Heart left ventricle (tissue), 16 donors: Measurements from ENCODE around the gene MMAA. TPM values are rescaled to one million over a fixed set of nuclear protein-coding genes. Genes with fewer than 3 reads are reported as not detected.
"Not testable (repeated sequence)": the region's sequence is repeated elsewhere in the genome, so short reads cannot be mapped to it uniquely, and the experiment has no call there.

Source experiments
- ATAC-seq, 4 donors: fragments of 200-7000 bp; cut with Tn5 transposase; one replicate each; pipeline ENCODE4 v1.9.1; 2020 to 2022; ENCODE audit warnings: moderate library complexity in 4 of 4, mild to moderate bottlenecking in 3 of 4, moderate number of reproducible peaks in 1 of 4
- DNase-seq, 5 donors: peaks; one replicate each; pipeline ENCODE4 v3.0.0-alpha.2; 2020
- H3K27ac ChIP-seq, 12 donors: fragments of 200-600 bp; sonication (generic) in 4 of 12; one replicate each; pipeline versions ENCODE4 v1.5.0 to v1.8.0; 2016 to 2022; ENCODE audit warnings: mild to moderate bottlenecking in 2 of 12
- H3K27me3 ChIP-seq, 9 donors: fragments of 200-600 bp; sonication (generic) in 2 of 9; one replicate each; pipeline versions ENCODE4 v1.5.1 to v1.8.0; 2016 to 2022; ENCODE audit warnings: mild to moderate bottlenecking in 3 of 9
- H3K36me3 ChIP-seq, 9 donors: fragments of 200-600 bp; sonication (generic) in 2 of 9; one replicate each; pipeline versions ENCODE4 v1.5.0 to v1.8.0; 2018 to 2022; ENCODE audit warnings: mild to moderate bottlenecking in 2 of 9
- H3K4me1 ChIP-seq, 12 donors: fragments of 200-600 bp; sonication (generic) in 4 of 12; one replicate each; pipeline versions ENCODE4 v1.5.0 to v1.8.0; 2016 to 2022; ENCODE audit warnings: mild to moderate bottlenecking in 3 of 12
- H3K4me3 ChIP-seq, 12 donors: fragments of 200-600 bp; sonication (generic) in 4 of 12; one replicate each; pipeline versions ENCODE4 v1.5.0 to v1.8.0; 2017 to 2022; ENCODE audit warnings: mild to moderate bottlenecking in 9 of 12, moderate library complexity in 4 of 12
- H3K9me3 ChIP-seq, 12 donors: fragments of 200-600 bp; sonication (generic) in 4 of 12; one replicate each; pipeline versions ENCODE4 v1.5.0 to v1.8.0; 2016 to 2022; ENCODE audit warnings: mild to moderate bottlenecking in 1 of 12
- POLR2A ChIP-seq, 2 donors: fragments of 450-650 bp; IDR thresholded peaks; one replicate each; pipeline ENCODE4 v1.6.1; 2017; ENCODE audit warnings: antibody characterized with exemption in 2 of 2, mild to moderate bottlenecking in 2 of 2, moderate library complexity in 2 of 2
- WGBS, 4 donors: extraction: QIAGEN DNeasy Blood & Tissue Kit in 2 of 4; methylation state at CpG; one replicate each; pipeline versions ENCODE4 v1.1.5 to v1.1.7; 2013 to 2018; 5-methylcytosine and 5-hydroxymethylcytosine counted together
- intact Hi-C, 10 donors: fragments of 100-400 bp; cut with DNase I; formaldehyde crosslinking; loops; one replicate each; pipeline versions ENCODE4 v1.11.1 to v1.14.2; 2022
- long read RNA-seq, 3 donors: library from polyadenylated mRNA; unstranded; transcript quantifications; one replicate each; pipeline ENCODE4 v2.0.0, GENCODE V29; 2020 to 2021
- polyA plus RNA-seq, 2 donors: library from polyadenylated mRNA; stranded (reverse); fragments of 200-250 nt; gene quantifications; one replicate each; pipeline ENCODE4 v1.2.3, GENCODE V29; 2013
- total RNA-seq, 9 donors: library from RNA; depleted of rRNA in 2 of 9; stranded (reverse); fragments of >200 nt in 2 of 9; fragmentation: NEBNext Ultra II Directional in 3 of 9; extraction: Animal tissue kit (Norgen Biotek cat#: 25700) in 3 of 9; gene quantifications; one replicate each; pipeline versions ENCODE4 v1.1.0 to v1.2.4, GENCODE V29; 2016 to 2023
- TF ChIP-seq, protein P1 (sequence below), 12 donors: fragments of 200-600 bp; sonication (generic) in 4 of 12; IDR thresholded peaks; one replicate each; pipeline versions ENCODE4 v1.5.0 to v1.8.0; 2018 to 2022; ENCODE audit warnings: antibody characterized with exemption in 12 of 12, mild to moderate bottlenecking in 5 of 12
- donor health status: ischemic (EF 13 %, LVEDD 7.1; RV severe dilation, severe dysfunction).
- donor health status: healthy with polysubstance abuse.
- donor health status: DM: no; HTN: yes; CAD: no.
- donor health status: DM: no; HTN: no; CAD: no.
- donor health status: ischemic (EF 25% LVEDD 6.9; RV normal size, moderate dysfunction).
- donor health status: ischemic (EF 25% LVEDD 5.7; RV mildly dilated, moderate dysfunction).
- donor health status: healthy.
- donor health status: DM: yes; HTN: yes; CAD: no.
- donor health status: ischemic (EF 35%, LVEDD 5.7; RV mildly dilated, moderate dysfunction).
- donor health status: nonischemic (EF 11% LVEDD 7.7; RV severe dilation, severe dysfunction).
- donor health status: DM: yes; HTN: yes; CAD: no.
- donor health status: PGD.
- donor health status: ischemic (EF 29% LVEDD 5.4; RV normal size, mild dysfunction).
- donor health status: nonischemic (EF 23%, LVEDD 6.1; RV moderate dilation, normal function).

MMAA gene
- 10 to 100 TPM in 2 of 9 donors, 1 to 10 TPM in 7; 3.3 to 12.6 (median 8.7) TPM for total RNA-seq
- polyA plus RNA-seq = 1 to 10 TPM; 3.6 to 4.0 TPM
- long read RNA-seq, donor 1, full-length matches to known transcripts = 2 of 7 reads
- long read RNA-seq, donor 1, partial matches to known transcripts = 4 of 7 reads
- long read RNA-seq, donor 1, other reads (novel, unspliced or antisense) = 1 of 7 reads
- long read RNA-seq, donor 2, full-length matches to known transcripts = 14 of 29 reads
- long read RNA-seq, donor 2, partial matches to known transcripts = 11 of 29 reads
- long read RNA-seq, donor 2, other reads (novel, unspliced or antisense) = 4 of 29 reads
- long read RNA-seq, donor 3, full-length matches to known transcripts = 5 of 10 reads
- long read RNA-seq, donor 3, partial matches to known transcripts = 3 of 10 reads
- long read RNA-seq, donor 3, other reads (novel, unspliced or antisense) = 2 of 10 reads

DNA sequence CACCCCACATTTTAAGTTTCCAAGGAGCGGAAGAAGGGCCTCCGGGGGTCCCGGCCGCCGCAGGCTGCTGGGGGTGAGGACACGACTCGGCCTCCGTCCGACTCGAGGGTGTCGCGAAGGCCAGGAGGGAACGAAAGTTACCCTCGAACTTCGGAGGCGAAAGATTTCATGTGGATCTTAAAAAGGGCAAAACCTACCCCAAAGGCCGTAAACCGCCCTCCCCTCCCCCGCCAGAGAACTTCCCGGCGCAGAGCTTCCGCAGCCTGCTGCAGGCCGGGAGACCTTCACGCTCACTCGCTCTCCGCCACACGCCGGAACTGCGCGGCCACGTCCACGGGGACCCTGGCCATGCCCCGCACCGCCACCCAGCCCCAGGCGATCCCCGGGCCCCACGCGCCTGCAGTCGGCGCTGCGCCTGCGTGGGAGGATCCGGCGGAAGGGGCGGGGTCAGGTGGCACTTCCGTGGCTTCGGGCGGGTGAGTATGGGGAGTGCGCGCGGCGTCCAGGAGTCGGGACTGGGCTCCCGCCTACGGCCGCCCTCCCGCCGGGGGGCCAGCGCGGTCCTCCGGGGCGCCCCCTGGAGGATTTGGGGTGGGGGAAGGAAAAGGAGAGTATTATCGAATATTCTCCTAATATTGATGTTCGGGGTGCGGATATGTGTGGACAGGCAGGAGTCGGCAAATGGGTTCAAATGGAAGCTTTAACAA is at the start of gene MMAA:
MMAA (plus strand) TSS at position 454 of the 707 bp plus-strand sequence. CDS start 19,755 bp downstream, outside the sequence.
- ATAC-seq = peak; percentile 99 to 100 (median 100)

DNA sequence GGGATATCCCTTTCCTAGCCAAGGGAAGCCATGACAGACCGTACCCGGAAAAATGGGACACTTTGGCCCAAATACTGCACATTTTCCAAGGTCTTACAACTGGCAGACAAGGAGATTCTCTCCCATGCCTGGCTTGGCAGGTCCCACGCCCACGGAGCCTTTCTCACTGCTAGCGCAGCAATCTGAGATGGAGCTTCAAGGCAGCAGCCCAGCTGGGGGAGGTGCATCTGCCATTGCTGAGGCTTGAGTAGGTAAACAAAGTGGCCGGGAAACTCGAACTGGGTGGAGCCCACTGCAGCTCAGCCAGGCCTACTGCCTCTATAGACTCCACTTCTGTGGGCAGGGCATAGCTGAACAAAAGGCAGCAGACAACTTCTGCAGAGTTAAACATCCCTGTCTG is 44.6 kb upstream of the MMAA start:
- H3K4me1 ChIP-seq, H3K27me3 ChIP-seq, intact Hi-C loops, H3K27ac ChIP-seq, H3K36me3 ChIP-seq, ATAC-seq, DNase-seq, H3K4me3 ChIP-seq: not testable (repeated sequence)
- WGBS, 4 donors = 79 to 92% (median 84%) methylated on average over 7 of the region's 7 CpGs
- peaks cover 0 to 19% (median 0%) of the 10 kb centered on the region in 12 donors for H3K9me3 ChIP-seq

More for the DNA sequence above, at the start of gene MMAA:
- Histone ChIP-seq H3K36me3 (no peaks in the 10 kb centered on the region), H3K4me1 (peaks cover 0 to 35% (median 11%) of the 10 kb centered on the region in 12 donors), H3K9me3 (no peaks in the 10 kb centered on the region), H3K4me3 (peak within 1 kb of the TSS; percentile 60 to 89 (median 78)), H3K27me3 (no peaks in the 10 kb centered on the region), H3K27ac (peak within 1 kb of the TSS; percentile 88 to 98 (median 94))
- intact Hi-C loops = loop anchor here (2.0 to 10.0 kb wide), 14 partner anchors 62 to 1444 kb away; partner anchors contain the start of genes SMAD1 (in 3 of the 10) and ZNF827 (in 3 of the 10)
- 1 to 2% (median 1%) methylated on average over 34 to 66 of the region's 66 CpGs for WGBS, 4 donors
- TF ChIP-seq POLR2A (IDR thresholded peaks at IDR 0.05) = peak; percentile 50 to 92
- TF ChIP-seq, protein P1, sequence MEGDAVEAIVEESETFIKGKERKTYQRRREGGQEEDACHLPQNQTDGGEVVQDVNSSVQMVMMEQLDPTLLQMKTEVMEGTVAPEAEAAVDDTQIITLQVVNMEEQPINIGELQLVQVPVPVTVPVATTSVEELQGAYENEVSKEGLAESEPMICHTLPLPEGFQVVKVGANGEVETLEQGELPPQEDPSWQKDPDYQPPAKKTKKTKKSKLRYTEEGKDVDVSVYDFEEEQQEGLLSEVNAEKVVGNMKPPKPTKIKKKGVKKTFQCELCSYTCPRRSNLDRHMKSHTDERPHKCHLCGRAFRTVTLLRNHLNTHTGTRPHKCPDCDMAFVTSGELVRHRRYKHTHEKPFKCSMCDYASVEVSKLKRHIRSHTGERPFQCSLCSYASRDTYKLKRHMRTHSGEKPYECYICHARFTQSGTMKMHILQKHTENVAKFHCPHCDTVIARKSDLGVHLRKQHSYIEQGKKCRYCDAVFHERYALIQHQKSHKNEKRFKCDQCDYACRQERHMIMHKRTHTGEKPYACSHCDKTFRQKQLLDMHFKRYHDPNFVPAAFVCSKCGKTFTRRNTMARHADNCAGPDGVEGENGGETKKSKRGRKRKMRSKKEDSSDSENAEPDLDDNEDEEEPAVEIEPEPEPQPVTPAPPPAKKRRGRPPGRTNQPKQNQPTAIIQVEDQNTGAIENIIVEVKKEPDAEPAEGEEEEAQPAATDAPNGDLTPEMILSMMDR (IDR thresholded peaks at IDR 0.05) = peak; percentile 43 to 87 (median 68)
- peak; percentile 96 to 98 (median 97) for DNase-seq

GRCh38 chr4:145580906-145581305 is 38.3 kb upstream of the MMAA start:
- DNase-seq (no peak), ATAC-seq (no peak)
- Histone ChIP-seq H3K9me3 (peaks cover 0 to 18% (median 0%) of the 10 kb centered on the region in 12 donors), H3K4me1 (no peaks in the 10 kb centered on the region), H3K4me3 (no peak overlapping the region), H3K27ac (no peak overlapping the region), H3K27me3 (no peaks in the 10 kb centered on the region), H3K36me3 (no peaks in the 10 kb centered on the region)
- WGBS, 4 donors = 80 to 91% (median 86%) methylated on average over 3 of the region's 3 CpGs
- no peak for TF ChIP-seq POLR2A (IDR thresholded peaks at IDR 0.05)
- TF ChIP-seq, protein P1 (IDR thresholded peaks at IDR 0.05) = no peak
- intact Hi-C loops = no loop called here

- H3K9me3 ChIP-seq = peaks cover 0 to 13% (median 0%) of the 10 kb centered on the region in 12 donors
- no peaks in the 10 kb centered on the region for H3K36me3 ChIP-seq
- DNase-seq (no peak), ATAC-seq (no peak)
- 77 to 84% (median 81%) methylated on average over 6 of the region's 6 CpGs for WGBS, 4 donors
- TF ChIP-seq, protein P1 (IDR thresholded peaks at IDR 0.05) = no peak
- TF ChIP-seq POLR2A (IDR thresholded peaks at IDR 0.05) = no peak
- no peaks in the 10 kb centered on the region for H3K4me1 ChIP-seq
- no peak overlapping the region for H3K4me3 ChIP-seq
- H3K27me3 ChIP-seq = no peaks in the 10 kb centered on the region
- no peak overlapping the region for H3K27ac ChIP-seq
- intact Hi-C loops = no loop called here
These were observed 35.8 kb upstream of the MMAA start for GRCh38 chr4:145583191-145584055.
